Measurements from ENCODE around the gene UNC5C.

GRCh38 chr4:95560774-95561173, 12.0 kb upstream of the UNC5C start:
- TF ChIP-seq POLR2AphosphoS5 (IDR thresholded peaks at IDR 0.05; ENCODE audit: low read length) (no peak), CTCF (IDR thresholded peaks at IDR 0.05 in 2 of 3, conservative IDR thresholded peaks at IDR 0.05 in 1 of 3; ENCODE audit: control insufficient read depth in 2 of 3, extremely low read depth in 1 of 3, insufficient read depth in 1 of 3, low read depth in 3 of 3, low read length in 3 of 3) (no peak), EGR1 (IDR thresholded peaks at IDR 0.05; ENCODE audit: borderline replicate concordance in 1 of 2, low read depth in 2 of 2, low read length in 2 of 2) (no peak)

Data from GM12878 (cell line).